Liver (tissue), 3 donors: ENCODE results near the gene KIRREL3.

Experiments
- ATF3 ChIP-seq: IDR thresholded peaks from 2 replicates; pipeline ENCODE4 v1.6.1; 2016; ENCODE audit warnings: antibody characterized with exemption
- CTCF ChIP-seq: fragments of 150-350 bp; IDR thresholded peaks from 2 replicates; pipeline ENCODE4 v1.5.1; 2017; ENCODE audit warnings: improper control_type of control experiment, low read depth, low read length; ENCODE audit not compliant: missing input control
- FOXA2 ChIP-seq: IDR thresholded peaks from 2 replicates; pipeline ENCODE4 v1.6.1; 2016; ENCODE audit warnings: antibody characterized with exemption
- GABPA ChIP-seq, 2 donors: IDR thresholded peaks in 1 of 2; conservative IDR thresholded peaks in 1 of 2; 2 replicates each; pipeline ENCODE4 v1.6.1; 2016; ENCODE audit warnings: antibody characterized with exemption in 2 of 2, mild to moderate bottlenecking in 1 of 2, moderate library complexity in 1 of 2
- HNF4A ChIP-seq, 2 donors: conservative IDR thresholded peaks; 2 replicates each; pipeline ENCODE4 v1.6.1; 2016; ENCODE audit warnings: antibody characterized with exemption in 2 of 2, mild to moderate bottlenecking in 2 of 2
- JUND ChIP-seq, 2 donors: IDR thresholded peaks; 2 replicates each; pipeline ENCODE4 v1.6.1; 2016; ENCODE audit warnings: antibody characterized with exemption in 2 of 2
- MAX ChIP-seq: IDR thresholded peaks from 2 replicates; pipeline ENCODE4 v1.6.1; 2016; ENCODE audit warnings: antibody characterized with exemption
- RAD21 ChIP-seq, 2 donors: IDR thresholded peaks; 2 replicates each; pipeline ENCODE4 v1.6.1; 2016; ENCODE audit warnings: antibody characterized with exemption in 2 of 2, mild to moderate bottlenecking in 2 of 2
- TAF1 ChIP-seq: conservative IDR thresholded peaks from 2 replicates; pipeline ENCODE4 v1.6.1; 2016; ENCODE audit warnings: antibody characterized with exemption, mild to moderate bottlenecking
- donor health status: healthy.
- donor health status: healthy.

- TF ChIP-seq CTCF (no peak), MAX (no peak), FOXA2 (no peak), JUND (IDR thresholded peaks at IDR 0.05) (no peak), HNF4A (conservative IDR thresholded peaks at IDR 0.05) (no peak), GABPA (IDR thresholded peaks at IDR 0.05 in 1 of 2, conservative IDR thresholded peaks at IDR 0.05 in 1 of 2) (no peak), TAF1 (no peak), ATF3 (no peak), RAD21 (IDR thresholded peaks at IDR 0.05) (no peak)
These were observed 121.1 kb downstream of the KIRREL3 start for GRCh38 chr11:126879516-126879915.
